Hepatocyte (in vitro differentiated cells): ENCODE measurements around the gene SLC4A5.

Experiments
- EZH2 ChIP-seq: fragments of 200-600 bp; sonication (generic); IDR thresholded peaks from 2 replicates; pipeline ENCODE4 v1.6.1; 2016; ENCODE audit warnings: antibody characterized with exemption, mild to moderate bottlenecking, borderline replicate concordance
- EZH2phosphoT487 ChIP-seq: fragments of 200-600 bp; sonication (generic); IDR thresholded peaks from one replicate; pipeline ENCODE4 v1.6.1; 2018; ENCODE audit warnings: antibody characterized with exemption, mild to moderate bottlenecking, low read depth, moderate library complexity; ENCODE audit not compliant: unreplicated experiment, severe bottlenecking
- TF ChIP-seq, protein P1 (sequence below): fragments of 200-600 bp; sonication (generic); IDR thresholded peaks from 2 replicates; pipeline ENCODE4 v1.5.1; 2016; ENCODE audit warnings: antibody characterized with exemption, mild to moderate bottlenecking; ENCODE audit not compliant: poor library complexity

DNA sequence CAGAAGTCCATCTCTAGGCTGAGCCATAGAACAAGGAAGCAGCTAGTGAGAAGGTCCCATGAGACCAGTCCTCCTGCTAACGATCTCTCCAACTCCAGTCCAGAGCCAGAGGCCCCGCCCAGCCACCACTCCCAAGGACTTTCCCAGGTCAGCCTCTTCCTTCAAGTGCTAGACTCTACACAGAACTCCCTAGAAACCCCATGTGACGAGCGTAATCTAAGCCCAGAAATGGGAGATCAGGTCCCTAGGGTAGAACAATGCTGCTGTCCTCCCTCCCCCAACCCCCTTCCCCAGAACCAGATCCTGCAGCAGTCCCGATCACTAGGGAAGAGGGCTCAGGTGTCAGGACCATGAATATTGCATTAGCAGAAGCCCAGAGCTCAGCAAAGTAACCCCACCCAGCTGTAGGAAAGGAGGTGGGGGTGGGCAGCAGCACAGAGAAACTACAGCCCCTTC lies 30.0 kb upstream of the SLC4A5 start:
- TF ChIP-seq, protein P1, sequence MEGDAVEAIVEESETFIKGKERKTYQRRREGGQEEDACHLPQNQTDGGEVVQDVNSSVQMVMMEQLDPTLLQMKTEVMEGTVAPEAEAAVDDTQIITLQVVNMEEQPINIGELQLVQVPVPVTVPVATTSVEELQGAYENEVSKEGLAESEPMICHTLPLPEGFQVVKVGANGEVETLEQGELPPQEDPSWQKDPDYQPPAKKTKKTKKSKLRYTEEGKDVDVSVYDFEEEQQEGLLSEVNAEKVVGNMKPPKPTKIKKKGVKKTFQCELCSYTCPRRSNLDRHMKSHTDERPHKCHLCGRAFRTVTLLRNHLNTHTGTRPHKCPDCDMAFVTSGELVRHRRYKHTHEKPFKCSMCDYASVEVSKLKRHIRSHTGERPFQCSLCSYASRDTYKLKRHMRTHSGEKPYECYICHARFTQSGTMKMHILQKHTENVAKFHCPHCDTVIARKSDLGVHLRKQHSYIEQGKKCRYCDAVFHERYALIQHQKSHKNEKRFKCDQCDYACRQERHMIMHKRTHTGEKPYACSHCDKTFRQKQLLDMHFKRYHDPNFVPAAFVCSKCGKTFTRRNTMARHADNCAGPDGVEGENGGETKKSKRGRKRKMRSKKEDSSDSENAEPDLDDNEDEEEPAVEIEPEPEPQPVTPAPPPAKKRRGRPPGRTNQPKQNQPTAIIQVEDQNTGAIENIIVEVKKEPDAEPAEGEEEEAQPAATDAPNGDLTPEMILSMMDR, result no peak
- TF ChIP-seq EZH2, result no peak
- no peak for TF ChIP-seq EZH2phosphoT487
